Stimulated activated naive CD4-positive, alpha-beta T cell treated with Interleukin-2 at 50 U/mL for 16 hours (primary cell): ENCODE data around the gene EGFLAM.

Experiments
- DNase-seq: peaks from one replicate; lab custom pipeline; 2025; lab: John Stamatoyannopoulos, UW

Gene EGFLAM

DNA sequence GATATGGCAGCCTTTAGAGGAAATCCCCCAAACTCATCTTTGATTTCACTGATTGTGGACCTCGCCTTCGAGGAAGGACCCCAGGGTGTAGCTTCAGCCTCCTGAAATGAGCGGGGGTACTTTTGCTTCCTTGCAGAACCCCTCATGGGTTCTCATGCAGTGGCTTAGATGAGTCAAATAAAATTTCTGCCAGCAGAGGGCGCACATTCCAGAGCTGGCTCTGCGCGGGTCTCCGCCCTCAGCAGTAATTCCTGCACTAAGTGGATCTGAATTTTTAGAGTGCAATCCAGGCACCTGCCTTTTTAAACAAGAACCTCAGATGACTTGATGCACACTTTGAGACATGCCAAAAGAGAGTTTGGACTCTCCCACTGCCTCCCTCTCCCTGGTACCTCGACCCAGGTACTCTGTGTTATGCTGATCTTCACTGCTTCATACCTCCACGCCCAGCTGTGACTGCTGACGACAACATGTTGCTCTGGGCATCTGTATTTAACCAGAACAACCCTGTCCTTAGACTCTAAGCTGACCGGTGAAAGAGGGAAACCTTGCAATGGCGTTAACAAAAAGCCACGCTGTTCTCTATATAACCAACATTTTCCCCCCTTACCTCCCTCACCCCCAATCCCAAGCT, 7.3 kb downstream of the EGFLAM start:
- no peak for DNase-seq

- no peak for DNase-seq
These were observed 9.0 kb downstream of the EGFLAM start for GRCh38 chr5:38267372-38267771.

- no peak for DNase-seq
These were observed 15.3 kb downstream of the EGFLAM start for GRCh38 chr5:38273626-38274025.

DNA sequence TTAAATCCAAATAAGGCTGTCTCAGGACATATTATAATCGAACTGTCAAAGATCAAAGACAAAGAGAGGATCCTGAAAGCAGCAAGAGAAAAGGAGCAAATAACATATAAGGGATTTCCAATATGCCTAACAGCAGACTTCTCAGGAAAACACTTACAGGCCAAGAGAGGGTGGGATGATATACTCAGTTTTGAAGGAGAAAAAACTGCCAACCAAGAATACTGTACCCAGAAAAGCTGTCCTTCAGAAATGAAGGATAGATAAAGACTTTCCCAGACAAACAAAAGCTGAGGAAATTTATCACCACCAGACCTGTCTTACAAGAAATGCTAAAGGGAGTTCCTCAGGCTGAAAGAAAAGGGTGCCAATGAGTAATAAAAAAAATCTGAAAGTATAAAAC, 16.0 kb downstream of the EGFLAM start:
- no peak for DNase-seq

DNA sequence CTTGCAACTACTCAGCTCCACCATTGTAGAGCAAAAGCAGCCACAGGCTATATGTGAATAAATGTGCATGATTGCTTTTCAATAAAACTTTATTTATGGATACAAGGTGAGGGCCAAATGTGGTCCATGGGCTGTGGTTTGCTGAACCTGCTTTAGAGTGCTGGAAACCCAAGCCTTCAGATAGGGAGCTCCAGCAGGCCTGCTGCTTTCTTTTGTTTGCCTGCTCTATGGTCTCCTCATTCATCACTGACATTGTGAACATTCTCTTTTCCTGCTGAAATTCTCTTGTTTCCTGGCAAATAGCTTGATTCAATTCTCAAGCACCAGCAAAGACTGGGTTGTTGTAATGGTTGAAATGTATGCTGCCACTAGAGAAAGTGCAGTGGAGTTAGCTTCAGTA, 26.0 kb downstream of the EGFLAM start:
- DNase-seq: no peak

DNA sequence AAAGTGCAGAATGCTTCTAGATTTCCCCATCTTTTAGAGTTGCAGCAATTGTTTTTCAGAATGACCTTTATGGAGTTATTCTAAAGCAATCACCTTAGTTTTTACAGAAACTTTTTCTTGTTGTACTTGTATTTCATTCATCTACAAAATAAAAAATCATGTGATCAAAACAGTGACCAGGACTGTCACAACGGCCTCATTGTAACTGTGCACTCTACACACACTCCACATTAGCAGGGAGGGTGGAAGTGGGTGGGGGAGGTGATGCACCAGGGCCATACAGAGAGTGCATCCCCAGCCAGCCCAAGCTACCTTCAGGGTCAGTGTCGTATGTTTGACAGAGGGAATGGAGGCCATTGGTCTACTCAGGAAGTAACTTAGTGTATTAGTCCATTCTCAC, 26.9 kb downstream of the EGFLAM start:
- DNase-seq: no peak

- no peak for DNase-seq
These were observed 27.6 kb downstream of the EGFLAM start for GRCh38 chr5:38286002-38286401.

DNA sequence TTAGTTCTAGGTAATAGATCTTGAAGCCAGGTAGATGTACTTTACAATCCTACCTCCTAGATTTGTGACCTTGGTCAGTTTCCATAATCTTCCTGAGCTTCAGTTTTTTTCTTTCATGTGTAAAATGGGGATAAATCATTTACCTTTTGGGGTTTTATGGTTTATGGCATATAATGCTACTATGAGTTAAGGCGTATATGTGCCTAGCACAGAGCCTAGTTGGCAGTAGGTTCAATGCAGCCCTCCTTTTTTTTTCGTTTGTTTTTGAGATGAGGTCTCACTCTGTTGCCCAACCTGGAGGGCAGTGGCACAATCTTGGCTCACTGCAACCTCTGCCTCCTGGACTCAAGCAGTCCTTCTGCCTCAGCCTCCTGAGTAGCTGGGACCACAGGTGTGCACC, 28.8 kb downstream of the EGFLAM start:
- DNase-seq: no peak

DNA sequence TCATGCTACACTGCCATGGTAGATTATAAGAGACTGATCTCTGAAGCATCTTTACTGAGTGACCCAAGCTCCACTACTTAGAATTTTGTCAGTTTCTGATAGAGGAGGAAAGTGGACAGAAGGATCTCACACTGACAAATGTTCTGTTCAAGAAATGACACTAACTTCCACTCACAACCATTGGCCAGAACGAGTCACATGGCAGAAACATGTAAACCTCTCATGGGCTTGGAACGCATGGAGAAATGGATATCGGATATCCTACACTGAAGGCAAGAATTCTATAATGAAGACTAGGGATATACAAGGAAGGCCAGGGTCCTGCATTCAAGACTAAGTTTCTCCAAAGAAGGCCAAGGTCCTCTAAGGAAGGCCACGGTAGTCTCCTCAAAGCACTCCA, 31.1 kb downstream of the EGFLAM start:
- DNase-seq: no peak

- no peak for DNase-seq
These were observed 31.8 kb downstream of the EGFLAM start for GRCh38 chr5:38290028-38290653.

DNA sequence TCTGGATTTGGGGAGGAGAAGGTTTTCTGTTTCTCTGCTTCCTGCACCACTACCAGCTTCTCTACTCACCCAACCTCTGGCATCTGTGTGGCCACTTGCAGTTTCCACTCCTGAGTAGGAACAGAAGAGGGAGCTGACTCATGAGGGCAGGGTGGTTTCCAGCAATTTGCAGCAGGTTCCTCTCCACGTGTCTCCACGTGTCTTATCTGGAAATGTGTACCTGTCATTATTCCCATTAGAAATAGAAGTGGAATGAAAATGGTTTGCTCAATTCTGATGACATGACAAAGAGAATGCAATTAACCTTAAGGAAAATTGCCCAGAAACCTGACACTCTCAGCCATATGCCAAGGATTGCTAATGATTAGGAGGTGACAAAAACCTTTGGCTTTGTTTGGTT, 33.0 kb downstream of the EGFLAM start:
- no peak for DNase-seq

GRCh38 chr5:38292228-38292627, 33.9 kb downstream of the EGFLAM start:
- no peak for DNase-seq

- DNase-seq: no peak
These were observed 37.4 kb downstream of the EGFLAM start for GRCh38 chr5:38295751-38296150.

- DNase-seq: no peak
These were observed 39.7 kb downstream of the EGFLAM start for GRCh38 chr5:38297830-38298608.

GRCh38 chr5:38299585-38299984, 41.2 kb downstream of the EGFLAM start:
- no peak for DNase-seq

GRCh38 chr5:38305148-38305547, 46.8 kb downstream of the EGFLAM start:
- no peak for DNase-seq

DNA sequence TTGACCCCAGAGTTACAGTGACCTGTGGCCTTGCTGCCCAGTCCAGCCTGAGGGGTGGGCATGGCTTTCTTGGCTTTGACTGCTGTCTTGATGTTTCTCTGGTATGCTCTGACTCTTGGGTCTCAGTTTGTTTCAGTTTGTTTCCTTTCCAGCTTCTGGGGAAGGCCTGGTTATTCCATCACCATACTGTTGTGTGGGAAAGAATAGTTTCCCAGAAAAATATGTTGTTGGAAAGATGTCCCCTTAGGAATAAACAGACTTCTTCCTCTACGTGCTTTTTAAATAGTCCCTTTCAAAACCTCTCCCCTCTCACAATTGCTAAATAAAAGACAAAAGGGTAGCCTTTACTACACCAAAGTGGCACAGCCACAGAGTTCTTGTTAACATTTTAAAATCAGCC, 49.5 kb downstream of the EGFLAM start:
- DNase-seq: no peak

- no peak for DNase-seq
These were observed 58.3 kb downstream of the EGFLAM start for GRCh38 chr5:38316544-38317224.

DNA sequence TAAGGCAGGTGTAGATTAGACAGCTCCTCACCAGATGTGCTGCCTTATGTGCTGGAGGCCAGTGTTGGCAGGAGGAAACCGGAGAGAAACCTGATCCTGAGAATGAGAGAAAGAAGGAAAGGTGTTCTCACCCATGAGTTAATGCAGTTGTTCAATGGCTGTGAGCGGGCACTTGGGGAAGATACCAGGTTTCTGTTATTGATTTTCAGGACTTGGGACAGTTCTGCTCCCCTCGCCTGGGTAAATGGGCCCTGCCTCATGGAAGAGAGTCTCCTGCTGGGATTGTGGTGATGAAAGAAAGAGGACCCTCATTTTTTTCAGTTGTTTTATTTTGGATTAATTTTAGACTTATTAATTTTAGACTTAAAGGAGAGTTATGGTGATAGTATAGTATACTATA, 59.5 kb downstream of the EGFLAM start:
- DNase-seq: no peak

DNA sequence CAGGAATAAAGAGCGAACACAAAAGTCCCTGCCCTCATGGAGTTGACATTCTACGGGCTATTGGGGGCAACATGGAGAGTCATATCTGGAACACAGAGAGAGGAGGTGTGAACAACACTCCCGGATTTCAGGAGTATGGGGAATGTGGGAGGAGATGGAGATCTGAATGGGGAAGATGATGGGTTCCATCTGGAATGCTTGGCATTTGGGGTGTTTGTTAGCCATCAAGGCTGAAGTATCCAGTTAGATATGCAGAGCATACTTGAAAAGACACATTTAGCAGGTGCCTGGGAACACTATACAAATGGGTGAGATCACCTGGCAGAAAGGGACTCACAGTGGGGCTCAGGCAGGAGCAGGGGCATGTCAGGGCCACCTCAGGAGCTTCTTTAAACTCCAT, 61.1 kb downstream of the EGFLAM start:
- no peak for DNase-seq

DNA sequence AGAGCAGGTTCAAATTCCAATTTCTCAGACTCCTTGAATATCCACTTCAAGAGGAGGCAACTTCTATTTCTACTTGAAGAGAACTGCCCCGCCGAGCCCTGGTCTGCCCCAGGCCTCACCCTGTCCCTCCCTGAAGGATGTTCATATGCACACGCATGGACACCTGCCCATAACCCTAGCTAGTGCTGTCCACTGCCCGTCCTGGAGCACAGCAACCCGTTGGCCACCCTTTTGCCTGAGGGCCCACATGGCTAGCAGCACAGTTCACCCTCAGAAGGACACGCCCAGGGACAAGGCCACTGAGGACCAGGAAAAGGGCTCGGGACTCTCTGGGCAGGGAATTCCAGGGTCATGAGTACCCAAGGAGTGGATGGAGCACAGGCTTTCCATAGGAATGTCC, 63.6 kb downstream of the EGFLAM start:
- no peak for DNase-seq

- no peak for DNase-seq
These were observed 65.4 kb downstream of the EGFLAM start for GRCh38 chr5:38323645-38324295.
